HG02885 (cell line): ENCODE measurements around the gene ECEL1.
"Not testable (repeated sequence)": the region's sequence is repeated elsewhere in the genome, so short reads cannot be mapped to it uniquely, and the experiment has no call there.

Source experiments
- ATAC-seq: cut with Tn5 transposase; IDR thresholded peaks from one replicate; pipeline ENCODE4 v1.9.1; 2021; ENCODE audit warnings: mild to moderate bottlenecking; ENCODE audit not compliant: unreplicated experiment, poor library complexity

The ECEL1 gene

GRCh38 chr2:232444409-232445148, 43.1 kb downstream of the ECEL1 start:
- ATAC-seq, result no peak

- ATAC-seq, result not testable (repeated sequence)
These were observed 43.8 kb downstream of the ECEL1 start for GRCh38 chr2:232443669-232444408.

- ATAC-seq, result not testable (repeated sequence)
These were observed 44.6 kb downstream of the ECEL1 start for GRCh38 chr2:232443047-232443446.

DNA sequence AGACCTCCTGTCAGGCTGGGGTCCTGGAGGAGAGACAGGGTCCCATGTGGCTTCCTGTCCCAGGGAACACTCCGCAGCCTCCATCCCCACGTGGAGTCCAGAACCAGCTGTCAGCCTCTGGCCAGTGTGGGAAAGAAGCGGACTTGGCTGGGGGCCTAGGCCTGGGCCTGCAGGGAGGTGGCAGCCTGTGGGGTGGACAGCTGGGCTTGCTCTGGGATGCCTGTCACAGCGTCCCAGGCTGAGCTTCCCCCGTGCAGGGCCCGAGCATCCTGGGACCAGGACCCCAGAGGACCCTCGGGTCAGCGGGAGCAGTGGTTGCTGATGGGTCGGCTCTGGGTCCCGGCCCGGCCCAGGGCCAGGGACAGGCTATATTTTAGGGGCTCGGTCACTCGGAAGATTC, 45.2 kb downstream of the ECEL1 start:
- not testable (repeated sequence) for ATAC-seq

DNA sequence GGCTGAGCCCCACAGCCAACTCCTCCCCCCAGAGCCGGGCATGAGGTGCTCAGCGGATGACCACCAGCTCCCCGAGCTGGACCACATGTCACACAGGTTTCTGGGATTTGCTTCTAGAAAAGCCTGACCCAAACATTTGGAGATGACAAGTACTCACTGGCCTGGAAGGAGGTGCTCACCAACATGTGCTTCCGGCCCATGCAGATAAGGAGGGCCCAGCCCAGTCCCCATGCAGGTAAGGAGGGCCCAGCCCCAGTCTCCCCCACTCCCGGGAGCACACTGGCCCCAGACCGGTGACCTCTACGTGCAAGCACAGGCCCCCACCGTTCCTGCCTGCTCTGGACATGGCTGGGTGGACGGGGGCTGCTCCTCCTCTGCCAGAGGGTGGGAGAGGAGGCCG, 45.7 kb downstream of the ECEL1 start:
- ATAC-seq, result not testable (repeated sequence)

- no peak for ATAC-seq
These were observed 46.4 kb downstream of the ECEL1 start for GRCh38 chr2:232441147-232441651.

GRCh38 chr2:232440220-232441018, 47.2 kb downstream of the ECEL1 start:
- peak; percentile 78 for ATAC-seq

DNA sequence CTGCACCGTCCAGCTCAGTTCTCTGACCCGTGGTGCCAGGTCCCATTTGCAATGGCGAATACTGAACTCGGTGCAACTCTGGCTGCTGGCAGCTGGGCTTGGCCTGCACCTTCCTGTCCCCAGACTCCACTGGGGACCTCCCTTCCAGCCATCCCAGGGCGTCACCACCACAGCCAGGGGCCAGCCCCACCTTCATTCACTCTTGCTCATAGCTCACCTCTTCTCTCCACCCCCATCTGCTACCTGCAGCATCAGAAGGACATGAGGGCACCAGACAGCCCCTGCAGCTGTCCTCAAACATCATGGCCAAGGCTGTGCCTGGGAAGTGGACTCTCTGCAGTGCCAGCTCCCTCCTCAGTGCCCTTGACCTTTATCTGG, 47.9 kb downstream of the ECEL1 start:
- ATAC-seq, result no peak

DNA sequence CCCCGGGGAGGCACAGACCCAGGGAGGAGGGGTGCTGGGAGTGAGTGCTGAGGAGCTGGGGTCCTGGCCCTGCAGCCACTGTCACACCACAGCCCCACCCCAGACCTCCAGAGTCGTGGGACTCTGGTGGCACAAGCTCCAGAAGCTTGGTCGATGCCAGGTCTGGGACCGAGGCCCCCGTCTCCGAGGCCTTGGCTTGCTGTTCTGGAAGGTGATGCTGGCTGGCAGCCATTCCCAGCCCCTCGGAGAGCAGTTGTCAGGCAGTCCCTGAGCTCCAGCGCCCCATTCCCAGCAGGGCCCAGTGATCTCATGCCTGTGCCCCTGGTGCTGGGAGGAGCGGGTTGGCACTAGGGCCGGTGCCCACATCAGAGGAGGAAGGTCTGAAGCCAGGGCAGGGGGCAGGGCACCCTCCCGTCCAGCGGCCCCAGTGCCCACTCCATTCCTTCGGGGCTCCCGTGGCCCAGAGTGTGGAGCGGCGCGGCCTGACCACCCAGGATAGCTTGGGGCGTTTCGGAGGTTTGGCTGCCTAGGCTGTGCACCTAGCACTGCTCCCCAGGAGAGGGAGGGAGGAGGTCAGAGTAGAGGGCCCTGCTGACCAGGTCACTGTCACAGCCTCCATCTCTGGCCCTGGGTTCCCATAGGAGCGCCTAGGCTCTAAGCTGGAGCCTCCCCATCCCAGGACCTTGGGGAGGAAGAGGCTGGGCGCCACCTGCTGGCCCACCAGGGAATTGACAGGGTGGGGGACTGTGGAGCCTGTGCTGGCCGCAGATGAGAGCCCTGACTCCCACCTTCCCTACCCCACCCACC, 48.5 kb downstream of the ECEL1 start:
- no peak for ATAC-seq

DNA sequence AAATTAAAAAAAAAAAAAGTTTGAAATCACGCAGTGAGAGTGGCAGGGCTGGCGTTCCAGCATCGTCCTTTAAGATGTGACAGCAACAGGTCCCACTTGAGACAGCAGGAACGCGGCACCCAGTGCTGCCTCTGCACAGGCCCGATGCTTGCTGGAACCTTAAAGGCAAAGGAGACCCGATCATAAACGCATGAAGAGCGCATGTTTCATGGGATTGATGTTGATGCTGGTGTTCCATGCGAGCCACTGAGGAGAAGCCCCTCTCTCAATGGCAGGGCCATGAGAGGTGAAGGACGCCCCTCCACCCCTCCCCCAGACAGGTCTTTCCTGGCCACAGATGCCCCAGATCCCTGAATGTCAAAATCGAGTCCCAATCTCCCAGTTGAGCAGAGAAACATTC, 49.5 kb downstream of the ECEL1 start:
- no peak for ATAC-seq

DNA sequence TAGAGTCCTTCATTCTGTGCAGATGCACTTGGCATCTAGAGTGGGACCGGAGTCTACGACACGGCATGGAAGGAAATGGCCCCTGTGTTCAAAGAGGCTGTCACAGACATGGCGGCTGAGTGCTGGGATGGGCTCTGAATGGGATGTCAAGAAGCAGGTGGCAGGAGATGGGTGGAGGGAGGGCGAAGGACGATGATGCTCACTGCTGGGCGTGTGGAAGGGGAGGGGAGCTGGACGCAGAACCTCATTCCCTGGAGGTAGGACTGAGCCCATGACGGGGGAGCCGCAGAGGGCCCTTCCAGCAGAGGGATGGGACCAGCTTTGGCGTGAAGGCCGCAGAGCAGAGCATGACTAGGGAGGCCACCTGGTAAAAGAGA, 50.5 kb downstream of the ECEL1 start:
- ATAC-seq, result no peak

DNA sequence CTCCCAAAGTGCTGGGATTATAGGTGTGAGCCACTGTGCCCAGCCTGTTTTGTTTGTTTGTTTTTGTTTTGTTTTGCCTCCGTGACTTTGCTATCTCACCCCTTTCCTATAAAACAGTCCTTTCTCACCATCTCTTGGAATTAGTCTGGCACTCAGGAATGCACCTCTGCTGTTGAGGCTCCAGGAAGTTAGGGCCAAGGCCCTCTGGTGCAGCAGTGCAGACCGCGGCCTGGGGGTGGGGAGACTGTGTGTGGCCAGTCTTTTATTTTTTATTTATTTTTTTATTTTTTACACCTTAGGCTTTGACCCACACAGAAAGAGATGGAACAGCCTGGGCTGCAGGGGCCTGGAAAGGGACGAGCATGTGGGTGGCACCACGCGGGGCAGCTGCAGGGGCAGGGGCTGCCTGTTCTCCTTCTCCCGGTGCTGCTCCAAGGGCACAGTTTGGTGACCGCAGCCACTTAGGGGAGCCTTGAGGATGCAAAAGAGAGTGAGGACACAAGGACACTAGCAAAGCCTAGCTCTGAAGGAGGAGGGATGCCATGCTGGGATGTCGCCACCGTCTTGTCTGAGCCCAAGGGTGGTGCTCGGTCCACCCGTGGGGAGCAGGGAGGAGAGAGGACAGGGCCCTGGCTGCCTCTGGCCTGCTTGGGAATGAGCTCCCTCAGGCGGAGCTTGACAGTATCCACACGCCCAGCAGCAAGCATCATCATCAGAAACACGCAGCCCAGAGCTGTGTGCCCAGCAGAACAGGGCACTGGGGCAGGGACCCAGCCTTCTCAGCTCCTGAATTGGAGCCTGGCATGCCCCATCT, 51.0 kb downstream of the ECEL1 start:
- no peak for ATAC-seq

DNA sequence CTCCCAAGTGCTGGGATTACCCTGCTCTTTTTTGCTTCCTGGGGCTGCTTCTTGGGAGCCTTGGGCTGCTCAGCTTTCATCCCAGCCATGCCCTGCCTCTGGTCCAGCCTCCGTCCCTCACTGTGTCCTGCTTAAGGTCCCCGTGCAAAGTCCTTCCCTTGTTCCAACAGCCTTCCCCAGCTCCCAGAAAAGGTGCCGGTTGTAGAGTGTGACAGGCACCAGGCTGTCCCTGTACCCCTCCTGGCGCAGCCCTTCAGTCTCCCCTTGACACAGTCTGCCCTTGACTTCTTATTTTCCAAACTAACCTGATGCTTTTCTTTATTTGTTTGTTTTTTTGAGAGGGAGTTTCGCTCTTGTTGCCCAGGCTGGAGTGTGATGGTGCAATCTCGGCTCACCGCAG, 51.8 kb downstream of the ECEL1 start:
- ATAC-seq, result no peak

- ATAC-seq, result no peak
These were observed 52.3 kb downstream of the ECEL1 start for GRCh38 chr2:232435375-232435648.

DNA sequence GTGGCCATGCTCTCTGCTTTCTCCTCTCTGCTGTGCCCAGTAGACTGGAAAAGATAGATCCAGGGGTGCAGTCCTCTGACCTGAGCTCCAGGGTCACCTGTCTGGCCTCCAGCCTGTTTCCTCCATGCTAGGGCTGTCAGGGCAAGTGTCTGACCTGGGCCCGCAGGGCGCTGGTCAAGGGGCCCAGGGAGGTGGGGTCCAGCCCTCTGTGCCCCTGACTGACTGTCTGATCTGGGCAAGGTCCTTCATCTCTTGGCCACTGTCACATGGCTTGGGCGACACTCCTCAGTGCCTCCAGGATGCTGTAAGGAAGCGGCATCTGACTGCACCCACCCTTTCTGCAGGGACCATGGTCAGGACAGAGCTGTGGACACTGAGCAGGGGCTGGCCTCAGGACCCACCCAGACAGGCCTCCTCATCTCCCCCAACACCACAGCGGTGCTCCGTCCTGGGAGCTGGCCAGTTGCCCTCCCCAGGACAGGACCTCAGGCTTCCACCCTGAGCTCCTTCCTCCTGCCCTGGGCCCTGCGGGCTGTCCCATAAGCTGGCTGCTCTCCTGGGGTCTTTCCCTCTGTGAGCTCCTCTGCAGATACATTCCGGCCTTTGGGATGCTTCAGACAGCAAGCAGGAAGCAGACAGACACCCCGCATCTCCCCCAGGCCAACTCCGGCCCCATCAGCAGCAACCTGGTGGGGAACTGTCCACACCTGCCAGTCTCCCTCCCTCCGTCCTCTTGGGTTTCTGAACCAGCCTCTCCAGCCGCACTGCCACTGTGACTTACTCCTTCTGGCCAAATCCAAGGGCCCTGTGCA, 52.9 kb downstream of the ECEL1 start:
- no peak for ATAC-seq

DNA sequence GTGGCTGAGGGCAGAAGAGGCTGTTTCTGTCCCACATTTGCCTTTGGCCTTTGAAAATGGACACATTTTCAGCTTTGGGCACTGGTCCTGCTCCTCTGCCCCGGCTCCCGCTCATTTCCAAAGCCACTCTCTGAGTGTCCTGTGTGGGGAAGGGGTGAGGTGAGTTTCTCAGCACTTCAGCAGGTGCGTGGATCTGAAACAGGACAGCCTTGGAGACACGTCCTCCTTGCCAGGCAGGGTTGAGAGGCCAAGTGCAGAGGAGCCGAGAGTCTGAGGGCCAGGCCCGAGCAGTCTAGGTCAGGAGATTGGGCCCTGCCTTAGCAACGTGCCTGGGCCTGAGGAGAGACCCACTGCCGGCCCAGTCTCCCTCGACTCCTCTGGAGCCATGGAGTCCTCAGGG, 53.5 kb downstream of the ECEL1 start:
- ATAC-seq, result no peak

DNA sequence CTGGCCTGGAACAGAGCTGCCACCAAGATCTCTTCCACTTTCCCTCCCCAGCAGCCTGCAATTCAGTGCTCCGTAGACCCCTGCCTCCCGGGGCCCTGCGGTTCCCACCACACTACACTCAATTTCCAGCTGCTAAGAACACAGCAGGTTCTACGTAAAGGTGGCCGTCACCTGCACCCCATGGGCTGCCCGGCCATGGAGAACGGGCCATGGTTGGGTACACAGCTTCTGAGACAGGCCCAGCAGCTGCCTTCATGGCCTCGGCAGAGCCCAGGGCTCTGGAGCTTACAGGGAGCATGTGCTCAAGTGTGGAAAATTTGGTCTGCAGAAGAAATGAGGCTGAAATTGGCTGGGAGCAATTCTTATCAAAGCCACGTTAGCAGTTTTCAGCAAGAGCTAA, 54.0 kb downstream of the ECEL1 start:
- ATAC-seq, result not testable (repeated sequence)

- ATAC-seq, result no peak
These were observed 54.9 kb downstream of the ECEL1 start for GRCh38 chr2:232432598-232433184.
